IPS DF 6.9 (cell line): ENCODE measurements around the gene TMEM8B.
"Not testable (repeated sequence)": the region's sequence is repeated elsewhere in the genome, so short reads cannot be mapped to it uniquely, and the experiment has no call there.

Experiments used
- DNase-seq: peaks from one replicate; pipeline ENCODE4 v3.0.0-alpha.2; 2013; ENCODE audit warnings: low read depth, low spot score
- H3K27ac ChIP-seq: one replicate; pipeline ENCODE4 v1.5.1; 2013; ENCODE audit warnings: low read length, control low read depth
- H3K27me3 ChIP-seq: 2 replicates; pipeline ENCODE4 v1.6.1; 2013; ENCODE audit warnings: mild to moderate bottlenecking, low read length; ENCODE audit not compliant: control insufficient read depth, insufficient read depth
- H3K36me3 ChIP-seq: 2 replicates; pipeline ENCODE4 v1.6.1; 2013; ENCODE audit warnings: low read length; ENCODE audit not compliant: control insufficient read depth, insufficient read depth
- H3K4me1 ChIP-seq: 2 replicates; pipeline ENCODE4 v1.6.1; 2013; ENCODE audit warnings: low read length; ENCODE audit not compliant: control insufficient read depth, insufficient read depth
- H3K4me3 ChIP-seq: 2 replicates; pipeline ENCODE4 v1.5.1; 2013; ENCODE audit warnings: mild to moderate bottlenecking, low read length
- H3K9me3 ChIP-seq: 2 replicates; pipeline ENCODE4 v1.6.1; 2013; ENCODE audit warnings: low read length, inconsistent platforms; ENCODE audit not compliant: control insufficient read depth, insufficient read depth
- WGBS: extraction: QIAGEN DNeasy Blood & Tissue Kit; methylation state at CpG from one replicate; pipeline ENCODE4 v1.1.7; 2013; ENCODE audit warnings: mixed read lengths, missing lambda C conversion rate; ENCODE audit not compliant: insufficient read length, insufficient coverage; 5-methylcytosine and 5-hydroxymethylcytosine counted together

The TMEM8B gene

GRCh38 chr9:35906923-35907699 lies 78.1 kb downstream of the TMEM8B start:
- no peak overlapping the region for H3K27ac ChIP-seq
- no peaks in the 10 kb centered on the region for H3K9me3 ChIP-seq
- no peak for DNase-seq
- H3K4me3 ChIP-seq = no peak overlapping the region
- no peaks in the 10 kb centered on the region for H3K27me3 ChIP-seq
- H3K4me1 ChIP-seq = peaks cover 11% of the 10 kb centered on the region
- no CpG with 5 or more reads among the region's 14 CpGs for WGBS
- no peaks in the 10 kb centered on the region for H3K36me3 ChIP-seq

GRCh38 chr9:35907711-35908503 lies 78.9 kb downstream of the TMEM8B start:
- WGBS = no CpG with 5 or more reads among the region's 13 CpGs
- no peaks in the 10 kb centered on the region for H3K9me3 ChIP-seq
- no peaks in the 10 kb centered on the region for H3K27me3 ChIP-seq
- H3K36me3 ChIP-seq = no peaks in the 10 kb centered on the region
- no peak overlapping the region for H3K4me3 ChIP-seq
- peaks cover 11% of the 10 kb centered on the region for H3K4me1 ChIP-seq
- H3K27ac ChIP-seq = no peak overlapping the region
- peak; percentile 61 for DNase-seq

GRCh38 chr9:35908504-35909125 lies 79.6 kb downstream of the TMEM8B start:
- WGBS = no CpG with 5 or more reads among the region's 9 CpGs
- Histone ChIP-seq H3K36me3 (no peaks in the 10 kb centered on the region), H3K4me3 (no peak overlapping the region), H3K4me1 (peaks cover 11% of the 10 kb centered on the region), H3K27ac (no peak overlapping the region), H3K27me3 (no peaks in the 10 kb centered on the region), H3K9me3 (no peaks in the 10 kb centered on the region)
- DNase-seq = no peak

GRCh38 chr9:35909274-35909673 lies 80.2 kb downstream of the TMEM8B start, which contains the start of gene SPAAR:
TSS of gene SPAAR (plus strand) at chr9:35909490. CDS start at chr9:35910464, 974 bp downstream.
- Histone ChIP-seq H3K4me3 (no peak within 1 kb of the TSS), H3K9me3 (no peaks in the 10 kb centered on the region), H3K4me1 (peaks cover 11% of the 10 kb centered on the region), H3K27me3 (no peaks in the 10 kb centered on the region), H3K36me3 (no peaks in the 10 kb centered on the region), H3K27ac (no peak within 1 kb of the TSS)
- no peak for DNase-seq
- WGBS = no CpG with 5 or more reads among the region's 11 CpGs

GRCh38 chr9:35909687-35910612 lies 80.9 kb downstream of the TMEM8B start:
- H3K9me3 ChIP-seq = no peaks in the 10 kb centered on the region
- H3K36me3 ChIP-seq = no peaks in the 10 kb centered on the region
- peaks cover 11% of the 10 kb centered on the region for H3K4me1 ChIP-seq
- no peak overlapping the region for H3K27ac ChIP-seq
- DNase-seq = no peak
- no peak overlapping the region for H3K4me3 ChIP-seq
- no peaks in the 10 kb centered on the region for H3K27me3 ChIP-seq
- no CpG with 5 or more reads among the region's 34 CpGs for WGBS

- H3K27ac ChIP-seq = no peak overlapping the region
- no CpG with 5 or more reads among the region's 14 CpGs for WGBS
- no peaks in the 10 kb centered on the region for H3K27me3 ChIP-seq
- no peak overlapping the region for H3K4me3 ChIP-seq
- no peaks in the 10 kb centered on the region for H3K9me3 ChIP-seq
- H3K4me1 ChIP-seq = peaks cover 13% of the 10 kb centered on the region
- DNase-seq = no peak
- no peaks in the 10 kb centered on the region for H3K36me3 ChIP-seq
Measured at GRCh38 chr9:35910613-35911359, 81.8 kb downstream of the TMEM8B start.

GRCh38 chr9:35911690-35912089 lies 82.7 kb downstream of the TMEM8B start:
- WGBS = no CpG with 5 or more reads among the region's 10 CpGs
- Histone ChIP-seq H3K4me3 (no peak overlapping the region), H3K27ac (no peak overlapping the region), H3K27me3 (no peaks in the 10 kb centered on the region), H3K9me3 (no peaks in the 10 kb centered on the region), H3K4me1 (peaks cover 13% of the 10 kb centered on the region), H3K36me3 (no peaks in the 10 kb centered on the region)
- no peak for DNase-seq

- Histone ChIP-seq H3K27me3 (no peaks in the 10 kb centered on the region), H3K36me3 (no peaks in the 10 kb centered on the region), H3K27ac (no peak overlapping the region), H3K4me1 (peaks cover 9% of the 10 kb centered on the region), H3K9me3 (no peaks in the 10 kb centered on the region), H3K4me3 (no peak overlapping the region)
- no CpG with 5 or more reads among the region's 10 CpGs for WGBS
- DNase-seq = no peak
Measured at GRCh38 chr9:35912791-35913400, 83.9 kb downstream of the TMEM8B start.

- DNase-seq, H3K36me3 ChIP-seq, H3K27me3 ChIP-seq, H3K4me1 ChIP-seq, H3K4me3 ChIP-seq, H3K27ac ChIP-seq, H3K9me3 ChIP-seq: not testable (repeated sequence)
Measured at GRCh38 chr9:35913429-35913828, 84.4 kb downstream of the TMEM8B start.
